NAMALWA (cell line): Measurements from ENCODE around the gene FOXP1.

Experiments
- DNase-seq: peaks from one replicate; pipeline ENCODE4 v3.0.0-alpha.2; 2015; ENCODE audit warnings: low spot score

The FOXP1 gene

GRCh38 chr3:71372241-71372768 is 211.2 kb downstream of the FOXP1 start:
- no peak for DNase-seq

GRCh38 chr3:71371282-71371681 is 212.2 kb downstream of the FOXP1 start:
- no peak for DNase-seq

- DNase-seq: no peak
Measured at GRCh38 chr3:71370467-71370866, 213.1 kb downstream of the FOXP1 start.

GRCh38 chr3:71369701-71370391 is 213.7 kb downstream of the FOXP1 start:
- no peak for DNase-seq

- no peak for DNase-seq
Measured at GRCh38 chr3:71366988-71367604, 216.4 kb downstream of the FOXP1 start.

GRCh38 chr3:71361334-71361890 is 222.1 kb downstream of the FOXP1 start:
- no peak for DNase-seq

- peak; percentile 24 for DNase-seq
Measured at GRCh38 chr3:71360764-71361163, 222.8 kb downstream of the FOXP1 start.

- no peak for DNase-seq
Measured at GRCh38 chr3:71360180-71360579, 223.3 kb downstream of the FOXP1 start.

- no peak for DNase-seq
Measured at GRCh38 chr3:71358243-71358642, 225.3 kb downstream of the FOXP1 start.

GRCh38 chr3:71356265-71356664 is 227.3 kb downstream of the FOXP1 start:
- peak; percentile 64 for DNase-seq

- no peak for DNase-seq
Measured at GRCh38 chr3:71355862-71356261, 227.7 kb downstream of the FOXP1 start.

- no peak for DNase-seq
Measured at GRCh38 chr3:71355037-71355436, 228.5 kb downstream of the FOXP1 start.

- no peak for DNase-seq
Measured at GRCh38 chr3:71351403-71352149, 232.0 kb downstream of the FOXP1 start.

GRCh38 chr3:71350998-71351397 is 232.5 kb downstream of the FOXP1 start:
- DNase-seq: no peak

GRCh38 chr3:71348831-71349230 is 234.7 kb downstream of the FOXP1 start:
- DNase-seq: no peak

- DNase-seq: no peak
Measured at GRCh38 chr3:71348001-71348632, 235.4 kb downstream of the FOXP1 start.

GRCh38 chr3:71346061-71346460 is 237.5 kb downstream of the FOXP1 start:
- no peak for DNase-seq

GRCh38 chr3:71345429-71346040 is 238.0 kb downstream of the FOXP1 start:
- no peak for DNase-seq

GRCh38 chr3:71341721-71342120 is 241.8 kb downstream of the FOXP1 start:
- no peak for DNase-seq

GRCh38 chr3:71339049-71339448 is 244.5 kb downstream of the FOXP1 start:
- no peak for DNase-seq

GRCh38 chr3:71332813-71333212 is 250.7 kb downstream of the FOXP1 start:
- no peak for DNase-seq

GRCh38 chr3:71330909-71331308 is 252.6 kb downstream of the FOXP1 start:
- DNase-seq: no peak
